ENCODE measurements around the gene OGFOD3. TPM values are rescaled to one million over a fixed set of nuclear protein-coding genes. Genes with fewer than 3 reads are reported as not detected.

OGFOD3 gene
- total RNA-seq, 2 experiments from 2014 or later: 27.1 to 30.5 TPM

Other genes starting within 250 kb of the OGFOD3 start
- gene CCDC57, start 205.7 kb downstream of the OGFOD3 start, total RNA-seq: 10 to 100 TPM; 70.2 to 73.9 TPM
- 100 to 1,000 TPM; 119 to 148 TPM for gene SLC16A3, start 189.5 kb downstream of the OGFOD3 start, total RNA-seq
- 100 to 1,000 TPM; 120 to 139 TPM for gene CSNK1D, start 144.9 kb downstream of the OGFOD3 start, total RNA-seq
- 100 to 1,000 TPM; 307 to 417 TPM for gene CD7, start 101.0 kb downstream of the OGFOD3 start, total RNA-seq
- gene SECTM1, start 84.8 kb downstream of the OGFOD3 start, total RNA-seq: 1 to 10 TPM in 1 of 2 experiments, under 1 TPM in 1; 0.68 to 2.7 TPM
- under 1 TPM in 1 of 2 experiments, not detected in 1; 0.15 TPM for gene TEX19, start 59.3 kb downstream of the OGFOD3 start, total RNA-seq
- gene UTS2R, start 46.8 kb downstream of the OGFOD3 start, total RNA-seq: under 1 TPM in 1 of 2 experiments, not detected in 1; 0.16 TPM
- 10 to 100 TPM; 50.5 to 72.5 TPM for gene HEXD, start 239 bp downstream of the OGFOD3 start, total RNA-seq
- 100 to 1,000 TPM; 269 to 378 TPM for gene CYBC1, start 32.2 kb upstream of the OGFOD3 start, total RNA-seq
- gene NARF, start 40.2 kb upstream of the OGFOD3 start, total RNA-seq: 100 to 1,000 TPM; 114 TPM
- 10 to 100 TPM; 81.7 to 85.1 TPM for gene FOXK2, start 101.1 kb upstream of the OGFOD3 start, total RNA-seq
- 10 to 100 TPM; 37.0 to 41.4 TPM for gene WDR45B, start 229.9 kb upstream of the OGFOD3 start, total RNA-seq

Measured in activated CD8-positive, alpha-beta memory T cell treated with anti-CD3 and anti-CD28 coated beads, Interleukin-2, amount 10 ng/mL, durations not matched to agents 7 days and 5 days (primary cell).